GM20431 (cell line): ENCODE results near the gene LASP1NB.
"Not testable (repeated sequence)": the region's sequence is repeated elsewhere in the genome, so short reads cannot be mapped to it uniquely, and the experiment has no call there.

ENCODE experiments used
- in situ Hi-C: fragments of 300-500 bp; cut with MseI, MboI; formaldehyde crosslinking; loops from one replicate; pipeline ENCODE4 v1.15.0; 2020; ENCODE audit warnings: low sequenced_read_pairs; ENCODE audit not compliant: unreplicated experiment

The LASP1NB gene

GRCh38 chr17:38896346-38896954 is 29.0 kb upstream of the LASP1NB start:
- in situ Hi-C loops: no loop called here

DNA sequence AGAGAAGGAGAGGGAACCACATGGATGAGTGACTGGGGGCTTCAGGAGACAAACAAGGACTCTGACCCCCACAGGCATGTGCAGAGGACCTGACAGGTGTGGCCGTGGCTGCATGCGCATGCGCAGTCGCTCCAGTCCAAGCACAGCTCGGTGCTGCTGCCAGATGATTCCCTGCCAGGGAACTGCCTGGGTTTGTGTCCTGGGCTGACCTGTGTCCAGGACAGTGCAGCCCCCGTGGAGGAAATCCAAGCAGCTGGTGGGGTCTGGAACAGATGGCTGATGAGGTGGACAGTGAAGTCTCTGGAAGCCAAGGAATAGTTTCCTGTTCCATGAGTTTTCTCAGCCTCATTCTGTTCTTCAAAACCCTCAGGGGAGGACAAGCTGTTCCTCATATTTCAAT is 28.2 kb upstream of the LASP1NB start:
- in situ Hi-C loops: no loop called here

GRCh38 chr17:38897671-38898290 is 27.6 kb upstream of the LASP1NB start:
- in situ Hi-C loops: no loop called here

DNA sequence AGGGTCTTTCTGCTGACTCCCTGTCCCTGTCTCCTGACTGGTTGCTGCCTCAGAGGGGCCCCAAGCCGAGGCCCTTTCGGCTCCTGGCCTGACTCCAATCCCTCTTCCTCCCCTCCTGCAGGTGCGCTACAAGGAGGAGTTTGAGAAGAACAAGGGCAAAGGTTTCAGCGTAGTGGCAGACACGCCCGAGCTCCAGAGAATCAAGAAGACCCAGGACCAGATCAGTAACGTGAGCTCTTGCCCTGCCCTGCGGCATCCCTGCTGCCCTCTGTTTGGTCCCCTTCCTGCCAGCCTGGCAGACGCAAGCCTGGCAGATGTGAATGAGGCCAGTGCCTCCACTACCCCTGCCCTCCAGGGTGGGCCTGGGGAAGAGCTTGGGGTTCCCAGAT is 27.1 kb upstream of the LASP1NB start:
- in situ Hi-C loops: no loop called here

DNA sequence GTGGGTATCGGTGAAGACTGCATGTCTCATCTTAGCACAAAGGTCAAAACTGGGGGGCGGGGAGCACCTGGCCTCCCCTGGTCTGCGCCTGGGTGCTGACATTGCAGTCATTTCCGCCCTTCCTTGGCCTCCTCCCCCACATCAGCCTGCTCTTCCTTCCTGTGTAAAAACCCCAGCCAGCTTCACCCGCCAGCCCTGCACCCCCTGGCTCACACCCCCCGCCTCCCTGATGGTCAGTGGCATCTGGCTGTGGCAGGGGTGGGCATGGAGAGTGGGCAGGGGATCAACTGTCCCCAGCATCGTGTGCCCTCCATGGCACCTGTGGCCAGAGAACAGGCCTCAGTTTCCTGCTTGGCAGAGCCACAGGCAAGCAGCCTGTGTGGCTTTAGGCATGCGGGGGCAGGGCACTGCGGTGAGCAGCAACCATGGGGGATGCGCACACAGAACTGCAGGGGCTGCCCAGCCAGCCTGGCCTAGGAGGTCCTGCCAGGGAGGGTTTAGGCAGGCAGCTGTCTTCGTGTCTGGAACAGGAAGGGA is 26.5 kb upstream of the LASP1NB start:
- in situ Hi-C loops: no loop called here

GRCh38 chr17:38899421-38899820 is 26.0 kb upstream of the LASP1NB start:
- in situ Hi-C loops: no loop called here

DNA sequence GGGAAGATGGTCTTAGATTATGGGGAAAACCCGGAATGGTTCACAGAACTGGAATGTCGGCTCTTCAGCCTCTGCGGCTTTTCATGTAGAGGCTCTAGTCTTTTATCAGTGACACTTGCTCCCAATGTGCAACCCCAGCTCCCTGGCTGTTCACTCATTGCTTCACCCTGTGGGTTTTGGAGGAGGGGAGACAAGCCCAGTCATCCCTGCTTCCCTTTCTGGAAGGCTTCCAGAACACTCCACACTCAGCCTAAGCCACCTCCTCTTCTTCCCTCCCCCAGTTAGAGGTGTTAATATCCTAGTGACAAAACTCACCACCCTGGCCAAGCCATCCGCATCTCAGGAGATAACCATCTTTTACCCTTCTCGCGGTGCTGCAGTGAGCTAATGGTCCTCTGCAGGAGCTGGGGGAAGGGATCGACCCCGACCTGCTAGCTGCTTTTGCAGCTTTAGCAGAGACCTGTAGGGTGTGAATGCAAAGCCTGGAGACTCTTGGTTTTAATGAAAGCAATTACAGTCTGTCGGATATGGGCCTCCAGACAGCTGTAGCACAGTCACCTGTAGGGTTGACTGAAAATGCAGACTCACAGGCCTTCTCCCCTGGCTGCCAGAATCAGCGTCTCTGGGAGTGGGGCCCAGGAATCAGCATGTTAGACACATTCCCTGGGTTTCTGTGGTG is 24.3 kb upstream of the LASP1NB start:
- in situ Hi-C loops: no loop called here

- in situ Hi-C loops: no loop called here
These were observed 22.0 kb upstream of the LASP1NB start for GRCh38 chr17:38903404-38903803.

GRCh38 chr17:38904892-38905291 is 20.5 kb upstream of the LASP1NB start:
- in situ Hi-C loops: no loop called here

GRCh38 chr17:38905375-38905774 is 20.0 kb upstream of the LASP1NB start:
- in situ Hi-C loops: no loop called here

DNA sequence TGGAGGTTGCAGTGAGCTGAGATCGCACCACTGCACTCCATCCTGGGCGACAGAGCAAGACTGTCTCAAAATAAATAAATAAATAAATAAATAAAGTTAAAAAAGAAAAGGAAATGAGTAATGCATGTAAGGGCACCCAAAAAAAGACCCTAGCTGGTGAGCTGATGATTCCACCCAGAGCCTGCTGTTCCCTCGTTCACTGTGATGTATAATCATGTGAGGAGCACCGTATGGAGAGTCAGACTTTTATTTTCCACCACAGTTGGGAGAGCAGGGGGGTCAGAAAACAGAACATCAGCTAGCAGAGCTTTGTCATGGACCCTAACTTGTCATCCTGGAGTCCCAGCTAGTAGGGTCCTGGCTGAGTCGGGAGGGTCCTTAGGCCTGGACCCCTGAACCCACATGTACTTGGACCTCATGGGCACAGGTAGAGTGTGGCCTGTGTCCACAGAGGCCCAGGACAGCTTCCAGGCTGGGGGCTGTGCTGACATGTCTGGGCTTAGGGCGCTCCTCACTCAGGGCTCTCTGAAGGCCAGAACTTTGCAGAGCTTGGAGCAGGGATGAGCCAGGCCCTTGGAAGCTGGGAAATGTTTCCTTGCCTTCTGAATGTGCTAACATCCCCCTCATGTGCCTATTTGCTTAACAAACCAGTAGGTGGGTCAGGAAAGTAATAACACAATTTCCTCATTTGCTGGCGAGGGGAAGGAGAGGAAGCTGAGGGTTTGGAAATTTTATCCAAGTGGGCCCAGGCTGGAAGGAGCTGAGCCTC is 18.8 kb upstream of the LASP1NB start:
- in situ Hi-C loops: no loop called here

GRCh38 chr17:38907930-38908675 is 17.3 kb upstream of the LASP1NB start:
- in situ Hi-C loops: no loop called here

GRCh38 chr17:38908676-38909181 is 16.7 kb upstream of the LASP1NB start:
- in situ Hi-C loops: no loop called here

DNA sequence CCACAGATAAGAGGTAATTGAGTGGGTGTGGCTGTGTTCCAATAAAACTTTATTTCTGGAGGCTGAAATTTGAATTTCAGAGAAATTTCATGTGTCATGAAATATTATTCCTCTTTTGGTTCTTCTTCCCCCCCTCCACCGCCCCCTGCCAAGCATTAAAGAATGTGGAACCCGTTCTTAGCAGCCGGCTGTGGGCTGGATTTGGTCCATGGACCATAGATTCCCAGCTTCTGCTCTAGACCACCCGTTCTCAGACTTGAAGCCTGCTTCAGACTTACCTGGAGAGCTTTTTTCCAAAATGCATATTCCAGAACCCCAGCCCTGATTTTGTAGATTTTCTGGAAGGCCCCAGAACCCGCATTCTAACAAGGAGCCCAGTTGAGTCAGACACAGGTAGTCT is 15.1 kb upstream of the LASP1NB start:
- in situ Hi-C loops: no loop called here

- in situ Hi-C loops: no loop called here
These were observed 14.2 kb upstream of the LASP1NB start for GRCh38 chr17:38911081-38911730.

DNA sequence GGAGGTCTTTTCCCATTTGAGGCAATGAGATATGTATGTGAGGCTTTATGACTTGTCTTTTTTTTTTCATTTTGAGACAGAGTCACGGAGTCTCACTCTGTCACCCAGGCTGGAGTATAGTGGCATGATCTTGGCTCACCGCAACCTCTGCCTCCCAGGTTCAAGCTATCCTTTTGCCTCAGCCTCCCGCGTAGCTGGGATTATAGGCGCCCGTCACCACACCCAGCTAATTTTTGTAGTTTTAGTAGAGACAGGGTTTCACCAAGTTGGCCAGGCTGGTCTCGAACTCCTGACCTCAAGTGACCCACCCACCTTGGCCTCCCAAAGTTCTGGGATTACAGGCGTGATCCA is 13.7 kb upstream of the LASP1NB start:
- in situ Hi-C loops: not testable (repeated sequence)

GRCh38 chr17:38912221-38912813 is 13.1 kb upstream of the LASP1NB start:
- in situ Hi-C loops: no loop called here

GRCh38 chr17:38914741-38915638 is 10.4 kb upstream of the LASP1NB start:
- in situ Hi-C loops: no loop called here
